Fibroblast of lung (primary cell): Measurements from ENCODE around the gene ARSG. TPM values are rescaled to one million over a fixed set of nuclear protein-coding genes. Genes with fewer than 3 reads are reported as not detected.
A peak's percentile ranks its signal among the peaks of the same experiment; 100 is the strongest.

Source experiments
- DNase-seq, 2 donors: peaks; one replicate each; pipeline versions ENCODE4 v3.0.0 to v3.0.0-alpha.2; 2010; ENCODE audit warnings: low read depth in 2 of 2
- H2AFZ ChIP-seq: 2 replicates; pipeline ENCODE4 v1.5.1; 2012; ENCODE audit warnings: low read length, control low read depth, inconsistent platforms
- H3K27ac ChIP-seq: 2 replicates; pipeline ENCODE4 v1.5.1; 2011; ENCODE audit warnings: low read length, control low read depth; ENCODE audit not compliant: insufficient read depth
- H3K27me3 ChIP-seq: 2 replicates; pipeline ENCODE4 v1.5.1; 2011; ENCODE audit warnings: mild to moderate bottlenecking, low read length; ENCODE audit not compliant: control insufficient read depth, insufficient read depth
- H3K36me3 ChIP-seq: 2 replicates; pipeline ENCODE4 v1.5.1; 2011; ENCODE audit warnings: low read length; ENCODE audit not compliant: control insufficient read depth, insufficient read depth
- H3K4me1 ChIP-seq: 2 replicates; pipeline ENCODE4 v1.5.1; 2011; ENCODE audit warnings: low read length; ENCODE audit not compliant: control insufficient read depth, insufficient read depth; ENCODE audit errors: extremely low read depth
- H3K4me2 ChIP-seq: 2 replicates; pipeline ENCODE4 v1.5.1; 2011; ENCODE audit warnings: low read length, control low read depth; ENCODE audit not compliant: insufficient read depth; ENCODE audit errors: extremely low read depth
- H3K4me3 ChIP-seq, 4 experiments: fragments of 200-600 bp in 1 of 4; sonication (generic) in 1 of 4; replicated peaks in 1 of 4; 2 replicates each; pipeline ENCODE4 v1.5.1; 2011 to 2016; ENCODE audit warnings: low read length in 4 of 4, low read depth in 3 of 4, mild to moderate bottlenecking in 3 of 4, control low read depth in 2 of 4, inconsistent platforms in 1 of 4, mixed read lengths in 1 of 4; ENCODE audit not compliant: insufficient read depth in 1 of 4; ENCODE audit errors: control extremely low read depth in 1 of 4
- H3K79me2 ChIP-seq: 2 replicates; pipeline ENCODE4 v1.5.1; 2012; ENCODE audit warnings: mild to moderate bottlenecking, low read length, inconsistent platforms; ENCODE audit not compliant: control insufficient read depth, insufficient read depth
- H3K9ac ChIP-seq: 2 replicates; pipeline ENCODE4 v1.5.1; 2011; ENCODE audit warnings: mild to moderate bottlenecking, low read length, control low read depth; ENCODE audit not compliant: insufficient read depth
- H3K9me3 ChIP-seq: 2 replicates; pipeline ENCODE4 v1.5.1; 2012; ENCODE audit warnings: low read depth, low read length; ENCODE audit not compliant: control insufficient read depth, insufficient read depth
- H4K20me1 ChIP-seq: 2 replicates; pipeline ENCODE4 v1.5.1; 2011; ENCODE audit warnings: low read length; ENCODE audit not compliant: control insufficient read depth, insufficient read depth; ENCODE audit errors: extremely low read depth
- EZH2 ChIP-seq: IDR thresholded peaks from 2 replicates; pipeline ENCODE4 v1.5.1; 2012; ENCODE audit warnings: low read length, control low read depth, mild to moderate bottlenecking; ENCODE audit errors: missing control alignments
- polyA plus RNA-seq, 2 donors: library from polyadenylated mRNA; depleted of rRNA in 1 of 2; stranded (reverse) in 1 of 2; unstranded in 1 of 2; fragments of >200 nt; gene quantifications; 2 replicates each; pipeline ENCODE4 v1.2.1, GENCODE V29; 2011 to 2012; ENCODE audit warnings: missing spikeins in 1 of 2
- total RNA-seq: library from RNA; depleted of rRNA; stranded (reverse); fragments of >200 nt; gene quantifications from 2 replicates; pipeline ENCODE4 v1.2.1, GENCODE V29; 2014
- TF ChIP-seq, protein P1 (sequence below), 2 donors: IDR thresholded peaks in 1 of 2; conservative IDR thresholded peaks in 1 of 2; 1 replicate in 1 of 2; 2 replicates in 1 of 2; pipeline ENCODE4 v1.5.1; 2011 to 2012; ENCODE audit warnings: low read length in 2 of 2, control low read depth in 1 of 2, inconsistent platforms in 1 of 2, low read depth in 1 of 2, mild to moderate bottlenecking in 1 of 2

Gene ARSG
- total and polyA plus RNA-seq, 2 donors (not counting 1 experiment from before 2014, with no cell fraction given) = 3.5 to 8.1 TPM

DNA sequence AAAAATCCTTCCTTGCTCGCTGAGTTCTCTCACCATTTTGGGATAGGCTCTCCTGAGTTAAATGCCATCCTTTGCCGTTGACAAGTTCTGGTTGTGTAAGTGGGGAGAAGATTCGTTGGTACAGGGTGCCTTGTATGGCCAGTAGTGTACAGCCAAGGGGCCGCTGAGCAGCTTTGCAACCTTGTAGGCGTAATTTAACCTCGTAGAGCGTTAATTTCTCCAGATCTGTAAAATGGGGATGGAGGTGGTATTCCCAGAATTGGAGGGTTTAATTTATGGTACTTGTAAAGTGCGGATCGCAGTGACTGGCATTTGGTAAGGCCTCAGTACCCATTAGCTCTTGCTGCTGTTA, 1.4 kb downstream of the ARSG start:
- Histone ChIP-seq H3K4me3 (peak overlapping the region in 1 of 4 experiments; percentile 74), H3K36me3 (no peaks in the 10 kb centered on the region), H3K9ac (no peak overlapping the region), H3K27me3 (no peaks in the 10 kb centered on the region), H3K4me1 (peaks cover 8% of the 10 kb centered on the region), H3K9me3 (no peaks in the 10 kb centered on the region), H3K27ac (no peak overlapping the region), H2AFZ (no peak overlapping the region), H3K4me2 (peak overlapping the region; percentile 88), H4K20me1 (no peaks in the 10 kb centered on the region), H3K79me2 (no peaks in the 10 kb centered on the region)
- TF ChIP-seq, protein P1, sequence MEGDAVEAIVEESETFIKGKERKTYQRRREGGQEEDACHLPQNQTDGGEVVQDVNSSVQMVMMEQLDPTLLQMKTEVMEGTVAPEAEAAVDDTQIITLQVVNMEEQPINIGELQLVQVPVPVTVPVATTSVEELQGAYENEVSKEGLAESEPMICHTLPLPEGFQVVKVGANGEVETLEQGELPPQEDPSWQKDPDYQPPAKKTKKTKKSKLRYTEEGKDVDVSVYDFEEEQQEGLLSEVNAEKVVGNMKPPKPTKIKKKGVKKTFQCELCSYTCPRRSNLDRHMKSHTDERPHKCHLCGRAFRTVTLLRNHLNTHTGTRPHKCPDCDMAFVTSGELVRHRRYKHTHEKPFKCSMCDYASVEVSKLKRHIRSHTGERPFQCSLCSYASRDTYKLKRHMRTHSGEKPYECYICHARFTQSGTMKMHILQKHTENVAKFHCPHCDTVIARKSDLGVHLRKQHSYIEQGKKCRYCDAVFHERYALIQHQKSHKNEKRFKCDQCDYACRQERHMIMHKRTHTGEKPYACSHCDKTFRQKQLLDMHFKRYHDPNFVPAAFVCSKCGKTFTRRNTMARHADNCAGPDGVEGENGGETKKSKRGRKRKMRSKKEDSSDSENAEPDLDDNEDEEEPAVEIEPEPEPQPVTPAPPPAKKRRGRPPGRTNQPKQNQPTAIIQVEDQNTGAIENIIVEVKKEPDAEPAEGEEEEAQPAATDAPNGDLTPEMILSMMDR (conservative IDR thresholded peaks at IDR 0.05 in 1 of 2, IDR thresholded peaks at IDR 0.05 in 1 of 2; ENCODE audit: low read depth in 1 of 2, low read length in 2 of 2) = no peak
- no peak for TF ChIP-seq EZH2
- no peak for DNase-seq

DNA sequence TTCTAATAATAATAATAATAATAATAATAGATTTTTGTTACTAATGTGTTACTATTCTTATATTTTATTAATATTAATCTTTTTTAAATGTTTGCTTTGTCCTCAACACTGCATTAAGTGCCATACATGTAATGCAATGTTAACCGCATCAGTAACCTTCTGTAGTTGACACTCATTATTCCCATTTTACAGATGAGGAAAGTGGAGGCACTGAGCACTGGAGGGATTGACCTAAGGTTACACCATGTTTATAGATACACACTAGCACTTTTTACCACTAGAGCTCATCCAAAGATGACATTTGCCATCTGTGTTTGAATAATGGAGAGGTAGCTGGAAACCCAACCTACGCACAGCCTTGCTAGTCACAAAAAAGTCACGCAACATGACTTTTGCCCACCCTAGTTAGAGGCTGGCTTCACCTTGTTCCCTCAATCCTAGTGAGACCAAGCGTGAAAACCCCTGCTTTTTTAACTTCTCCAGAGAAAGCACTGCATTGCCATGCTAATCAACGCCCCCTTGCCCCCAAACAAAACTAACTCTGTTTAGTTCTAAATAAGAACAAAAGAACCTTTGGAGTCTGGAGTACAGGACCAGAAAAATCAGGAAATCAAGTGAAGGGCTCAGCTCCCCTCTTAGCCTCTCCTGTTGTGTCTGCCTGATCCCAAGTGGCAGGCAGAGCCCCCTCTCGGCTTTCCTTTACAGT, 2.3 kb downstream of the ARSG start:
- Histone ChIP-seq H3K9ac (no peak overlapping the region), H3K27me3 (no peaks in the 10 kb centered on the region), H2AFZ (no peak overlapping the region), H3K79me2 (no peaks in the 10 kb centered on the region), H4K20me1 (no peaks in the 10 kb centered on the region), H3K4me2 (no peak overlapping the region), H3K4me3 (no peak overlapping the region), H3K27ac (no peak overlapping the region), H3K4me1 (peaks cover 8% of the 10 kb centered on the region), H3K36me3 (no peaks in the 10 kb centered on the region), H3K9me3 (no peaks in the 10 kb centered on the region)
- DNase-seq = no peak
- TF ChIP-seq, protein P1 (conservative IDR thresholded peaks at IDR 0.05 in 1 of 2, IDR thresholded peaks at IDR 0.05 in 1 of 2; ENCODE audit: low read depth in 1 of 2, low read length in 2 of 2) = no peak
- TF ChIP-seq EZH2 = no peak

DNA sequence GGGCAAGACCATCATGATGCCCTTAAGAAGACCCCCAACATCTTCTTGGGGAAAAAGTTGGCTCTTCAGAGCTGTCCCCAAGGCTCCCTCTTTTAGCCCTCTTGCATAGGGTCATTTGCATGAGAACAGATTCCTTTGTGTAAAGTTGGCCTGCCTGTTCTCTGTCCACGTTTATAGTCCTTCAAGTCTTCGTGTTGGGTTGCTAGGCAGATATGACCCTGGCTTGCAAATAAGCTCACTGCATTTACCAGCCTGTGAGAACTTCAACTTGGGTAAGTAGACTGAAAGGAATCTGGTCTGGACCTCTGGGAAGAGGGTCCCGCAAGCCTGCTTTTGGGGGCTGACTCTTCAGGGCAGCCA, 2.9 kb downstream of the ARSG start:
- no peak overlapping the region for H3K4me2 ChIP-seq
- H4K20me1 ChIP-seq = no peaks in the 10 kb centered on the region
- H3K27ac ChIP-seq = no peak overlapping the region
- no peak overlapping the region for H3K4me3 ChIP-seq
- peaks cover 8% of the 10 kb centered on the region for H3K4me1 ChIP-seq
- no peaks in the 10 kb centered on the region for H3K36me3 ChIP-seq
- no peak for DNase-seq
- H3K79me2 ChIP-seq = no peaks in the 10 kb centered on the region
- no peak overlapping the region for H3K9ac ChIP-seq
- TF ChIP-seq, protein P1 (conservative IDR thresholded peaks at IDR 0.05 in 1 of 2, IDR thresholded peaks at IDR 0.05 in 1 of 2; ENCODE audit: low read depth in 1 of 2, low read length in 2 of 2) = no peak
- TF ChIP-seq EZH2 = no peak
- H2AFZ ChIP-seq = no peak overlapping the region
- H3K9me3 ChIP-seq = no peaks in the 10 kb centered on the region
- no peaks in the 10 kb centered on the region for H3K27me3 ChIP-seq
